Common myeloid progenitor, CD34-positive (primary cell): ENCODE results near the gene GPR179.

Experiments
- CTCF ChIA-PET: fragments of 350-600 bp; sonication (Branson Sonifier 250); formaldehyde crosslinking; loops from one replicate; lab custom pipeline; 2021; ENCODE audit warnings: antibody characterized with exemption; lab: Charles Lee
- POLR2A ChIA-PET: fragments of 350-600 bp; sonication (Branson Sonifier 250); formaldehyde crosslinking; loops from one replicate; lab custom pipeline; 2021; ENCODE audit warnings: antibody characterized with exemption; lab: Charles Lee
- DNase-seq, 3 donors: peaks; one replicate each; pipeline versions ENCODE4 v3.0.0 to v3.0.0-alpha.2; 2013
- H3K27ac ChIP-seq, 2 experiments: 1 replicate in 1 of 2; 2 replicates in 1 of 2; pipeline ENCODE4 v1.7.0; 2013; ENCODE audit warnings: inconsistent platforms in 2 of 2, low read length in 2 of 2, mild to moderate bottlenecking in 2 of 2, low read depth in 1 of 2, moderate library complexity in 1 of 2; ENCODE audit not compliant: severe bottlenecking in 2 of 2, insufficient read depth in 1 of 2, poor library complexity in 1 of 2
- H3K27me3 ChIP-seq, 5 experiments: replicated peaks in 2 of 5; 1 replicate in 3 of 5; 2 replicates in 2 of 5; pipeline versions ENCODE4 v1.6.1 to v1.7.0; 2013; ENCODE audit warnings: low read length in 4 of 5, mild to moderate bottlenecking in 2 of 5, moderate library complexity in 2 of 5, inconsistent platforms in 1 of 5; ENCODE audit not compliant: insufficient read depth in 5 of 5, control insufficient read depth in 4 of 5
- H3K36me3 ChIP-seq, 4 experiments: 1 replicate in 2 of 4; 2 replicates in 2 of 4; pipeline versions ENCODE4 v1.6.1 to v1.7.0; 2013; ENCODE audit warnings: low read length in 3 of 4, control low read depth in 1 of 4, mild to moderate bottlenecking in 1 of 4; ENCODE audit not compliant: control insufficient read depth in 4 of 4, insufficient read depth in 4 of 4
- H3K4me1 ChIP-seq, 4 experiments: 1 replicate in 3 of 4; 2 replicates in 1 of 4; pipeline versions ENCODE4 v1.6.1 to v1.7.1; 2013; ENCODE audit warnings: low read length in 3 of 4, mild to moderate bottlenecking in 3 of 4, control low read depth in 1 of 4, inconsistent platforms in 1 of 4, moderate library complexity in 1 of 4; ENCODE audit not compliant: control insufficient read depth in 4 of 4, insufficient read depth in 4 of 4; ENCODE audit errors: control extremely low read depth in 1 of 4
- H3K4me3 ChIP-seq, 7 experiments: 1 replicate in 4 of 7; 2 replicates in 3 of 7; pipeline versions ENCODE4 v1.5.1 to v1.7.0; 2013; ENCODE audit warnings: mild to moderate bottlenecking in 7 of 7, low read length in 6 of 7, moderate library complexity in 6 of 7, inconsistent platforms in 2 of 7, low read depth in 2 of 7, control low read depth in 1 of 7; ENCODE audit not compliant: insufficient read depth in 4 of 7, control insufficient read depth in 1 of 7; ENCODE audit errors: extremely low read depth in 1 of 7
- H3K9me3 ChIP-seq, 5 experiments: 1 replicate in 4 of 5; 2 replicates in 1 of 5; pipeline versions ENCODE4 v1.6.1 to v1.7.1; 2013; ENCODE audit warnings: low read length in 4 of 5, mild to moderate bottlenecking in 2 of 5, inconsistent platforms in 1 of 5, low read depth in 1 of 5, moderate library complexity in 1 of 5; ENCODE audit not compliant: control insufficient read depth in 4 of 5, insufficient read depth in 2 of 5; ENCODE audit errors: control extremely low read depth in 1 of 5
- WGBS: methylation state at CpG from one replicate; pipeline ENCODE4 v1.1.5; 2013; ENCODE audit not compliant: insufficient coverage; 5-methylcytosine and 5-hydroxymethylcytosine counted together

Gene GPR179

GRCh38 chr17:38352245-38353085 is 8.7 kb upstream of the GPR179 start:
- peak overlapping the region; percentile 15 to 49 for H3K27ac ChIP-seq
- H3K27me3 ChIP-seq, result no peaks in the 10 kb centered on the region
- peak overlapping the region; percentile 57 to 84 (median 79) for H3K4me3 ChIP-seq
- peaks cover 1 to 29% (median 20%) of the 10 kb centered on the region in 4 experiments for H3K4me1 ChIP-seq
- POLR2A ChIA-PET, result no interaction called here
- WGBS, result 0% methylated on average over 66 of the region's 72 CpGs
- no peaks in the 10 kb centered on the region for H3K9me3 ChIP-seq
- CTCF ChIA-PET, result interaction anchor here (0.8 to 2.2 kb wide), 7 partner anchors 9 to 69 kb away, joined by 3 to 7 read pairs (median 4); no protein-coding TSS in a partner anchor
- DNase-seq, result peak in 2 of 3 donors; percentile 13 to 45
- peaks cover 0 to 2% (median under 1%) of the 10 kb centered on the region in 4 experiments for H3K36me3 ChIP-seq

- CTCF ChIA-PET, result interaction anchor here (1.4 to 2.2 kb wide), 3 partner anchors 10 to 70 kb away, joined by 4 to 7 read pairs (median 4); no protein-coding TSS in a partner anchor
- H3K4me3 ChIP-seq, result peak within 1 kb of the TSS; percentile 57 to 84 (median 79)
- H3K27me3 ChIP-seq, result no peaks in the 10 kb centered on the region
- POLR2A ChIA-PET, result interaction anchor here (1.0 kb wide), 1 partner anchor 68 kb away, joined by 3 read pairs; no protein-coding TSS in a partner anchor
- no peaks in the 10 kb centered on the region for H3K9me3 ChIP-seq
- 7% methylated on average over 57 of the region's 84 CpGs for WGBS
- H3K27ac ChIP-seq, result peak within 1 kb of the TSS; percentile 25 to 79
- H3K4me1 ChIP-seq, result peaks cover 1 to 29% (median 20%) of the 10 kb centered on the region in 4 experiments
- peak; percentile 90 to 94 (median 93) for DNase-seq
- peaks cover 0 to 2% (median 0%) of the 10 kb centered on the region in 4 experiments for H3K36me3 ChIP-seq
Measured at GRCh38 chr17:38351412-38352222, 7.9 kb upstream of the GPR179 start, which contains the start of gene SOCS7. Gene SOCS7 (plus strand): TSS chr17:38351844. CDS start chr17:38352053, 209 bp downstream.

- ChIA-PET POLR2A (no interaction called here), CTCF (interaction anchor here (0.9 to 7.9 kb wide), 17 partner anchors 9 to 501 kb away, joined by 3 to 132 read pairs (median 10); no protein-coding TSS in a partner anchor)
- Histone ChIP-seq H3K27ac (no peak overlapping the region), H3K4me1 (peaks cover 1 to 29% (median 20%) of the 10 kb centered on the region in 4 experiments), H3K9me3 (no peaks in the 10 kb centered on the region), H3K4me3 (no peak overlapping the region), H3K36me3 (peaks cover 0 to 1% (median 0%) of the 10 kb centered on the region in 4 experiments), H3K27me3 (no peaks in the 10 kb centered on the region)
- no peak for DNase-seq
- 100% methylated on average over 1 of the region's 2 CpGs for WGBS
Measured at GRCh38 chr17:38350035-38350434, 6.3 kb upstream of the GPR179 start.

GRCh38 chr17:38349097-38349730 is 5.5 kb upstream of the GPR179 start:
- ChIA-PET CTCF (interaction anchor here (0.6 to 7.9 kb wide), 26 partner anchors 9 to 159 kb away, joined by 3 to 132 read pairs (median 5); no protein-coding TSS in a partner anchor), POLR2A (interaction anchor here (0.9 to 1.0 kb wide), 2 partner anchors 32 to 66 kb away, joined by 3 to 7 read pairs; no protein-coding TSS in a partner anchor)
- Histone ChIP-seq H3K4me1 (peaks cover 1 to 25% (median 16%) of the 10 kb centered on the region in 4 experiments), H3K27ac (no peak overlapping the region), H3K9me3 (no peaks in the 10 kb centered on the region), H3K27me3 (no peaks in the 10 kb centered on the region), H3K4me3 (no peak overlapping the region), H3K36me3 (no peaks in the 10 kb centered on the region)
- WGBS, result 29% methylated on average over 4 of the region's 8 CpGs
- DNase-seq, result peak; percentile 85 to 92 (median 88)

GRCh38 chr17:38345743-38346142 is 2.0 kb upstream of the GPR179 start:
- Histone ChIP-seq H3K4me1 (no peaks in the 10 kb centered on the region), H3K36me3 (no peaks in the 10 kb centered on the region), H3K4me3 (no peak overlapping the region), H3K9me3 (no peaks in the 10 kb centered on the region), H3K27ac (no peak overlapping the region), H3K27me3 (peaks cover 0 to 3% (median 0%) of the 10 kb centered on the region in 5 experiments)
- WGBS, result 95% methylated on average over 5 of the region's 7 CpGs
- ChIA-PET POLR2A (no interaction called here), CTCF (interaction anchor here (1.0 to 7.9 kb wide), 3 partner anchors 10 to 67 kb away, joined by 3 to 132 read pairs (median 3); no protein-coding TSS in a partner anchor)
- no peak for DNase-seq

GRCh38 chr17:38344420-38344745 is 627 bp upstream of the GPR179 start:
- H3K4me3 ChIP-seq, result no peak overlapping the region
- no peaks in the 10 kb centered on the region for H3K36me3 ChIP-seq
- no peaks in the 10 kb centered on the region for H3K4me1 ChIP-seq
- H3K9me3 ChIP-seq, result no peaks in the 10 kb centered on the region
- H3K27me3 ChIP-seq, result peaks cover 0 to 3% (median 0%) of the 10 kb centered on the region in 5 experiments
- POLR2A ChIA-PET, result no interaction called here
- 100% methylated on average over 1 of the region's 3 CpGs for WGBS
- H3K27ac ChIP-seq, result no peak overlapping the region
- CTCF ChIA-PET, result interaction anchor here (0.7 to 7.9 kb wide), 4 partner anchors 11 to 138 kb away, joined by 3 to 132 read pairs (median 16); no protein-coding TSS in a partner anchor
- no peak for DNase-seq
